ENCODE measurements around the gene PARD3B. TPM values are rescaled to one million over a fixed set of nuclear protein-coding genes. Genes with fewer than 3 reads are reported as not detected.

Gene PARD3B
- total RNA-seq, 2 donors from 2014 or later: 0.52 TPM; not detected in 1

GRCh38 chr2:205367331-205367935 lies 822.2 kb downstream of the PARD3B start:
- ATAC-seq (no peak), DNase-seq (ENCODE audit: low spot score) (no peak)
- no peaks in the 10 kb centered on the region for H3K27me3 Mint-ChIP-seq
- no peak overlapping the region for H3K27ac Mint-ChIP-seq
- no peak overlapping the region for H3K4me3 Mint-ChIP-seq
- H3K36me3 Mint-ChIP-seq: no peaks in the 10 kb centered on the region
- no peaks in the 10 kb centered on the region for H3K9me3 Mint-ChIP-seq
- H3K4me1 Mint-ChIP-seq (ENCODE audit: low read depth in 2 of 2): no peaks in the 10 kb centered on the region

- no peaks in the 10 kb centered on the region for H3K9me3 Mint-ChIP-seq
- DNase-seq (ENCODE audit: low spot score): no peak
- H3K4me3 Mint-ChIP-seq: no peak overlapping the region
- H3K36me3 Mint-ChIP-seq: no peaks in the 10 kb centered on the region
- no peaks in the 10 kb centered on the region for H3K4me1 Mint-ChIP-seq (ENCODE audit: low read depth in 2 of 2)
- no peak overlapping the region for H3K27ac Mint-ChIP-seq
- ATAC-seq: no peak
- H3K27me3 Mint-ChIP-seq: no peaks in the 10 kb centered on the region
These were observed 824.5 kb downstream of the PARD3B start for GRCh38 chr2:205369813-205370212.

- H3K4me3 Mint-ChIP-seq: no peak overlapping the region
- no peaks in the 10 kb centered on the region for H3K4me1 Mint-ChIP-seq (ENCODE audit: low read depth in 2 of 2)
- H3K27me3 Mint-ChIP-seq: no peaks in the 10 kb centered on the region
- DNase-seq (ENCODE audit: low spot score) (no peak), ATAC-seq (no peak)
- H3K27ac Mint-ChIP-seq: no peak overlapping the region
- no peaks in the 10 kb centered on the region for H3K36me3 Mint-ChIP-seq
- peaks cover 7% of the 10 kb centered on the region for H3K9me3 Mint-ChIP-seq
These were observed 825.5 kb downstream of the PARD3B start for GRCh38 chr2:205370726-205371125.

GRCh38 chr2:205372141-205372540 lies 826.9 kb downstream of the PARD3B start:
- Mint-ChIP-seq H3K9me3 (peaks cover 7% of the 10 kb centered on the region), H3K4me3 (no peak overlapping the region), H3K36me3 (no peaks in the 10 kb centered on the region), H3K27ac (no peak overlapping the region), H3K27me3 (no peaks in the 10 kb centered on the region), H3K4me1 (ENCODE audit: low read depth in 2 of 2) (no peaks in the 10 kb centered on the region)
- ATAC-seq (no peak), DNase-seq (ENCODE audit: low spot score) (no peak)

GRCh38 chr2:205375461-205376448 lies 830.5 kb downstream of the PARD3B start:
- DNase-seq (ENCODE audit: low spot score): no peak
- Mint-ChIP-seq H3K27me3 (no peaks in the 10 kb centered on the region), H3K9me3 (peaks cover 7% of the 10 kb centered on the region), H3K4me1 (ENCODE audit: low read depth in 2 of 2) (no peaks in the 10 kb centered on the region), H3K27ac (no peak overlapping the region), H3K4me3 (no peak overlapping the region), H3K36me3 (no peaks in the 10 kb centered on the region)
- ATAC-seq: no peak

GRCh38 chr2:205377324-205377723 lies 832.0 kb downstream of the PARD3B start:
- H3K9me3 Mint-ChIP-seq: peaks cover 7% of the 10 kb centered on the region
- no peaks in the 10 kb centered on the region for H3K4me1 Mint-ChIP-seq (ENCODE audit: low read depth in 2 of 2)
- H3K27me3 Mint-ChIP-seq: no peaks in the 10 kb centered on the region
- no peak overlapping the region for H3K4me3 Mint-ChIP-seq
- no peaks in the 10 kb centered on the region for H3K36me3 Mint-ChIP-seq
- no peak overlapping the region for H3K27ac Mint-ChIP-seq
- no peak for ATAC-seq
- no peak for DNase-seq (ENCODE audit: low spot score)

- no peak overlapping the region for H3K4me3 Mint-ChIP-seq
- no peaks in the 10 kb centered on the region for H3K9me3 Mint-ChIP-seq
- no peak overlapping the region for H3K27ac Mint-ChIP-seq
- no peaks in the 10 kb centered on the region for H3K36me3 Mint-ChIP-seq
- H3K4me1 Mint-ChIP-seq (ENCODE audit: low read depth in 2 of 2): no peaks in the 10 kb centered on the region
- H3K27me3 Mint-ChIP-seq: no peaks in the 10 kb centered on the region
- DNase-seq (ENCODE audit: low spot score) (no peak), ATAC-seq (no peak)
These were observed 838.3 kb downstream of the PARD3B start for GRCh38 chr2:205383601-205384000.

GRCh38 chr2:205386109-205386508 lies 840.8 kb downstream of the PARD3B start:
- H3K36me3 Mint-ChIP-seq: no peaks in the 10 kb centered on the region
- DNase-seq (ENCODE audit: low spot score): no peak
- no peaks in the 10 kb centered on the region for H3K27me3 Mint-ChIP-seq
- H3K4me1 Mint-ChIP-seq (ENCODE audit: low read depth in 2 of 2): no peaks in the 10 kb centered on the region
- no peak overlapping the region for H3K27ac Mint-ChIP-seq
- no peak for ATAC-seq
- no peak overlapping the region for H3K4me3 Mint-ChIP-seq
- H3K9me3 Mint-ChIP-seq: no peaks in the 10 kb centered on the region

GRCh38 chr2:205387350-205388055 lies 842.2 kb downstream of the PARD3B start:
- no peaks in the 10 kb centered on the region for H3K36me3 Mint-ChIP-seq
- H3K9me3 Mint-ChIP-seq: no peaks in the 10 kb centered on the region
- H3K27ac Mint-ChIP-seq: no peak overlapping the region
- no peak for DNase-seq (ENCODE audit: low spot score)
- no peaks in the 10 kb centered on the region for H3K27me3 Mint-ChIP-seq
- no peak overlapping the region for H3K4me3 Mint-ChIP-seq
- H3K4me1 Mint-ChIP-seq (ENCODE audit: low read depth in 2 of 2): no peaks in the 10 kb centered on the region
- no peak for ATAC-seq

- no peak overlapping the region for H3K4me3 Mint-ChIP-seq
- no peak overlapping the region for H3K27ac Mint-ChIP-seq
- ATAC-seq (no peak), DNase-seq (ENCODE audit: low spot score) (no peak)
- H3K27me3 Mint-ChIP-seq: no peaks in the 10 kb centered on the region
- no peaks in the 10 kb centered on the region for H3K9me3 Mint-ChIP-seq
- no peaks in the 10 kb centered on the region for H3K4me1 Mint-ChIP-seq (ENCODE audit: low read depth in 2 of 2)
- no peaks in the 10 kb centered on the region for H3K36me3 Mint-ChIP-seq
These were observed 845.6 kb downstream of the PARD3B start for GRCh38 chr2:205390866-205391265.

- ATAC-seq (no peak), DNase-seq (ENCODE audit: low spot score) (no peak)
- Mint-ChIP-seq H3K36me3 (no peaks in the 10 kb centered on the region), H3K4me3 (no peak overlapping the region), H3K9me3 (no peaks in the 10 kb centered on the region), H3K27me3 (no peaks in the 10 kb centered on the region), H3K27ac (no peak overlapping the region), H3K4me1 (ENCODE audit: low read depth in 2 of 2) (no peaks in the 10 kb centered on the region)
These were observed 856.2 kb downstream of the PARD3B start for GRCh38 chr2:205401511-205401910.

GRCh38 chr2:205402011-205402410 lies 856.7 kb downstream of the PARD3B start:
- Mint-ChIP-seq H3K36me3 (no peaks in the 10 kb centered on the region), H3K9me3 (no peaks in the 10 kb centered on the region), H3K4me1 (ENCODE audit: low read depth in 2 of 2) (no peaks in the 10 kb centered on the region), H3K27me3 (no peaks in the 10 kb centered on the region), H3K4me3 (no peak overlapping the region), H3K27ac (no peak overlapping the region)
- DNase-seq (ENCODE audit: low spot score): no peak
- ATAC-seq: no peak

GRCh38 chr2:205403244-205403825 lies 858.1 kb downstream of the PARD3B start:
- H3K4me1 Mint-ChIP-seq (ENCODE audit: low read depth in 2 of 2): no peaks in the 10 kb centered on the region
- no peak for ATAC-seq
- no peaks in the 10 kb centered on the region for H3K36me3 Mint-ChIP-seq
- no peak overlapping the region for H3K4me3 Mint-ChIP-seq
- H3K27me3 Mint-ChIP-seq: no peaks in the 10 kb centered on the region
- H3K9me3 Mint-ChIP-seq: no peaks in the 10 kb centered on the region
- no peak overlapping the region for H3K27ac Mint-ChIP-seq
- DNase-seq (ENCODE audit: low spot score): no peak

- Mint-ChIP-seq H3K4me3 (no peak overlapping the region), H3K9me3 (no peaks in the 10 kb centered on the region), H3K27me3 (no peaks in the 10 kb centered on the region), H3K4me1 (ENCODE audit: low read depth in 2 of 2) (no peaks in the 10 kb centered on the region), H3K27ac (no peak overlapping the region), H3K36me3 (no peaks in the 10 kb centered on the region)
- ATAC-seq (no peak), DNase-seq (ENCODE audit: low spot score) (no peak)
These were observed 859.9 kb downstream of the PARD3B start for GRCh38 chr2:205405194-205405593.

Measured in natural killer cell treated with Interleukin-12 subunit alpha and Interleukin-12 subunit beta and Interleukin-15 and Interleukin-18, amount 100 ng/mL, for 72 hours (primary cell).